ENCODE results near the gene GPR176.

The GPR176 gene

GRCh38 chr15:39947401-39948197 lies 27.5 kb upstream of the GPR176 start:
- 100% methylated on average over 1 of the region's 1 CpG for WGBS
- Histone ChIP-seq H2AK5ac (ENCODE audit: low read length, severe bottlenecking) (no peak overlapping the region), H3K4ac (ENCODE audit: low read depth in 1 of 2, low read length in 2 of 2) (no peak overlapping the region), H4K91ac (ENCODE audit: low read length) (no peak overlapping the region), H4K8ac (ENCODE audit: low read length) (no peak overlapping the region), H3K14ac (ENCODE audit: low read length in 2 of 2) (no peak overlapping the region), H3K9me3 (ENCODE audit: control insufficient read depth, low read length) (peaks cover 6% of the 10 kb centered on the region), H3K4me3 (ENCODE audit: insufficient read depth in 1 of 2, low read depth in 1 of 2, low read length in 2 of 2) (no peak overlapping the region), H3K18ac (ENCODE audit: low read depth in 1 of 2, low read length in 2 of 2) (no peak overlapping the region), H3K27me3 (ENCODE audit: control insufficient read depth in 1 of 2, insufficient read depth in 1 of 2, low read length in 2 of 2) (no peaks in the 10 kb centered on the region), H2BK120ac (ENCODE audit: low read depth, low read length) (no peak overlapping the region), H3K4me1 (ENCODE audit: control insufficient read depth, insufficient read depth, low read depth, low read length) (peaks cover 3% of the 10 kb centered on the region), H2BK12ac (ENCODE audit: low read length in 2 of 2) (no peak overlapping the region), H3K9ac (ENCODE audit: low read length) (no peak overlapping the region), H3K4me2 (ENCODE audit: low read length, poor library complexity, severe bottlenecking) (no peak overlapping the region), H3K79me1 (replicated peaks; ENCODE audit: low read length, poor library complexity, severe bottlenecking) (peaks cover 27% of the 10 kb centered on the region), H3K36me3 (ENCODE audit: control insufficient read depth in 1 of 2, insufficient read depth in 2 of 2, low read depth in 1 of 2, low read length in 2 of 2) (peaks cover 25 to 90% of the 10 kb centered on the region in 2 experiments), H2BK15ac (ENCODE audit: low read depth, poor library complexity, severe bottlenecking) (no peak overlapping the region), H3K27ac (ENCODE audit: low read length, poor library complexity, severe bottlenecking) (no peak overlapping the region), H2AFZ (ENCODE audit: low read depth, low read length) (no peak overlapping the region), H3K23ac (ENCODE audit: low read length in 2 of 2) (no peak overlapping the region), H2BK5ac (ENCODE audit: low read depth, low read length, poor library complexity, severe bottlenecking) (no peak overlapping the region)
- DNase-seq, result peak; percentile 32

GRCh38 chr15:39946862-39947261 lies 26.8 kb upstream of the GPR176 start:
- Histone ChIP-seq H2AFZ (ENCODE audit: low read depth, low read length) (no peak overlapping the region), H3K27ac (ENCODE audit: low read length, poor library complexity, severe bottlenecking) (no peak overlapping the region), H3K23ac (ENCODE audit: low read length in 2 of 2) (no peak overlapping the region), H3K14ac (ENCODE audit: low read length in 2 of 2) (no peak overlapping the region), H3K4ac (ENCODE audit: low read depth in 1 of 2, low read length in 2 of 2) (no peak overlapping the region), H3K4me2 (ENCODE audit: low read length, poor library complexity, severe bottlenecking) (no peak overlapping the region), H2BK12ac (ENCODE audit: low read length in 2 of 2) (no peak overlapping the region), H4K91ac (ENCODE audit: low read length) (no peak overlapping the region), H4K8ac (ENCODE audit: low read length) (no peak overlapping the region), H3K79me1 (replicated peaks; ENCODE audit: low read length, poor library complexity, severe bottlenecking) (peaks cover 28% of the 10 kb centered on the region), H3K18ac (ENCODE audit: low read depth in 1 of 2, low read length in 2 of 2) (no peak overlapping the region), H3K27me3 (ENCODE audit: control insufficient read depth in 1 of 2, insufficient read depth in 1 of 2, low read length in 2 of 2) (no peaks in the 10 kb centered on the region), H3K36me3 (ENCODE audit: control insufficient read depth in 1 of 2, insufficient read depth in 2 of 2, low read depth in 1 of 2, low read length in 2 of 2) (peaks cover 23 to 84% of the 10 kb centered on the region in 2 experiments), H3K4me1 (ENCODE audit: control insufficient read depth, insufficient read depth, low read depth, low read length) (peaks cover 4% of the 10 kb centered on the region), H3K9ac (ENCODE audit: low read length) (no peak overlapping the region), H3K4me3 (ENCODE audit: insufficient read depth in 1 of 2, low read depth in 1 of 2, low read length in 2 of 2) (peak overlapping the region in 1 of 2 experiments; percentile 8), H2BK120ac (ENCODE audit: low read depth, low read length) (no peak overlapping the region), H2AK5ac (ENCODE audit: low read length, severe bottlenecking) (no peak overlapping the region), H2BK5ac (ENCODE audit: low read depth, low read length, poor library complexity, severe bottlenecking) (no peak overlapping the region), H3K9me3 (ENCODE audit: control insufficient read depth, low read length) (peaks cover 6% of the 10 kb centered on the region), H2BK15ac (ENCODE audit: low read depth, poor library complexity, severe bottlenecking) (no peak overlapping the region)
- DNase-seq, result peak; percentile 67
- WGBS, result 66% methylated on average over 3 of the region's 3 CpGs

- H2BK15ac ChIP-seq (ENCODE audit: low read depth, poor library complexity, severe bottlenecking), result no peak overlapping the region
- H3K4ac ChIP-seq (ENCODE audit: low read depth in 1 of 2, low read length in 2 of 2), result no peak overlapping the region
- no peak overlapping the region for H2AFZ ChIP-seq (ENCODE audit: low read depth, low read length)
- no peak overlapping the region for H2AK5ac ChIP-seq (ENCODE audit: low read length, severe bottlenecking)
- 73% methylated on average over 4 of the region's 4 CpGs for WGBS
- no peak overlapping the region for H2BK120ac ChIP-seq (ENCODE audit: low read depth, low read length)
- H3K4me1 ChIP-seq (ENCODE audit: control insufficient read depth, insufficient read depth, low read depth, low read length), result peaks cover 7% of the 10 kb centered on the region
- H2BK5ac ChIP-seq (ENCODE audit: low read depth, low read length, poor library complexity, severe bottlenecking), result no peak overlapping the region
- peak; percentile 79 for DNase-seq
- H3K79me1 ChIP-seq (replicated peaks; ENCODE audit: low read length, poor library complexity, severe bottlenecking), result peaks cover 32% of the 10 kb centered on the region
- no peak overlapping the region for H3K9ac ChIP-seq (ENCODE audit: low read length)
- no peak overlapping the region for H2BK12ac ChIP-seq (ENCODE audit: low read length in 2 of 2)
- H3K4me3 ChIP-seq (ENCODE audit: insufficient read depth in 1 of 2, low read depth in 1 of 2, low read length in 2 of 2), result no peak overlapping the region
- no peak overlapping the region for H3K27ac ChIP-seq (ENCODE audit: low read length, poor library complexity, severe bottlenecking)
- no peak overlapping the region for H3K23ac ChIP-seq (ENCODE audit: low read length in 2 of 2)
- no peak overlapping the region for H3K14ac ChIP-seq (ENCODE audit: low read length in 2 of 2)
- H3K36me3 ChIP-seq (ENCODE audit: control insufficient read depth in 1 of 2, insufficient read depth in 2 of 2, low read depth in 1 of 2, low read length in 2 of 2), result peaks cover 16 to 85% of the 10 kb centered on the region in 2 experiments
- no peaks in the 10 kb centered on the region for H3K27me3 ChIP-seq (ENCODE audit: control insufficient read depth in 1 of 2, insufficient read depth in 1 of 2, low read length in 2 of 2)
- peaks cover 6% of the 10 kb centered on the region for H3K9me3 ChIP-seq (ENCODE audit: control insufficient read depth, low read length)
- no peak overlapping the region for H4K8ac ChIP-seq (ENCODE audit: low read length)
- H3K18ac ChIP-seq (ENCODE audit: low read depth in 1 of 2, low read length in 2 of 2), result no peak overlapping the region
- H3K4me2 ChIP-seq (ENCODE audit: low read length, poor library complexity, severe bottlenecking), result no peak overlapping the region
- H4K91ac ChIP-seq (ENCODE audit: low read length), result no peak overlapping the region
Measured at GRCh38 chr15:39944726-39945125, 24.7 kb upstream of the GPR176 start.

GRCh38 chr15:39942753-39943150 lies 22.7 kb upstream of the GPR176 start:
- no peak overlapping the region for H4K8ac ChIP-seq (ENCODE audit: low read length)
- H3K27me3 ChIP-seq (ENCODE audit: control insufficient read depth in 1 of 2, insufficient read depth in 1 of 2, low read length in 2 of 2), result no peaks in the 10 kb centered on the region
- WGBS, result 100% methylated on average over 3 of the region's 3 CpGs
- H3K36me3 ChIP-seq (ENCODE audit: control insufficient read depth in 1 of 2, insufficient read depth in 2 of 2, low read depth in 1 of 2, low read length in 2 of 2), result peaks cover 13 to 78% of the 10 kb centered on the region in 2 experiments
- peak overlapping the region; percentile 73 for H2AK5ac ChIP-seq (ENCODE audit: low read length, severe bottlenecking)
- no peak overlapping the region for H4K91ac ChIP-seq (ENCODE audit: low read length)
- H3K4me1 ChIP-seq (ENCODE audit: control insufficient read depth, insufficient read depth, low read depth, low read length), result peaks cover 8% of the 10 kb centered on the region
- H2BK120ac ChIP-seq (ENCODE audit: low read depth, low read length), result no peak overlapping the region
- H3K4me3 ChIP-seq (ENCODE audit: insufficient read depth in 1 of 2, low read depth in 1 of 2, low read length in 2 of 2), result no peak overlapping the region
- H3K27ac ChIP-seq (ENCODE audit: low read length, poor library complexity, severe bottlenecking), result peak overlapping the region; percentile 63
- H3K9me3 ChIP-seq (ENCODE audit: control insufficient read depth, low read length), result peaks cover 6% of the 10 kb centered on the region
- no peak overlapping the region for H2BK5ac ChIP-seq (ENCODE audit: low read depth, low read length, poor library complexity, severe bottlenecking)
- no peak overlapping the region for H2AFZ ChIP-seq (ENCODE audit: low read depth, low read length)
- DNase-seq, result no peak
- no peak overlapping the region for H2BK12ac ChIP-seq (ENCODE audit: low read length in 2 of 2)
- no peak overlapping the region for H3K4ac ChIP-seq (ENCODE audit: low read depth in 1 of 2, low read length in 2 of 2)
- no peak overlapping the region for H3K23ac ChIP-seq (ENCODE audit: low read length in 2 of 2)
- H3K79me1 ChIP-seq (replicated peaks; ENCODE audit: low read length, poor library complexity, severe bottlenecking), result peaks cover 25% of the 10 kb centered on the region
- no peak overlapping the region for H2BK15ac ChIP-seq (ENCODE audit: low read depth, poor library complexity, severe bottlenecking)
- no peak overlapping the region for H3K18ac ChIP-seq (ENCODE audit: low read depth in 1 of 2, low read length in 2 of 2)
- no peak overlapping the region for H3K14ac ChIP-seq (ENCODE audit: low read length in 2 of 2)
- H3K4me2 ChIP-seq (ENCODE audit: low read length, poor library complexity, severe bottlenecking), result no peak overlapping the region
- H3K9ac ChIP-seq (ENCODE audit: low read length), result no peak overlapping the region

All from mesenchymal stem cell (in vitro differentiated cells and primary cell).